ENCODE data around the gene SYT8.
A peak's percentile ranks its signal among the peaks of the same experiment; 100 is the strongest.

Gene SYT8

GRCh38 chr11:1860108-1860507 lies 25.3 kb downstream of the SYT8 start:
- DNase-seq (ENCODE audit: low read depth), result no peak

- DNase-seq (ENCODE audit: low read depth), result no peak
These were observed 26.9 kb downstream of the SYT8 start for GRCh38 chr11:1861435-1862411.

- DNase-seq (ENCODE audit: low read depth), result no peak
These were observed 28.0 kb downstream of the SYT8 start for GRCh38 chr11:1862588-1863351.

- no peak for DNase-seq (ENCODE audit: low read depth)
These were observed 28.8 kb downstream of the SYT8 start for GRCh38 chr11:1863352-1864216.

- DNase-seq (ENCODE audit: low read depth), result no peak
These were observed 29.4 kb downstream of the SYT8 start for GRCh38 chr11:1864231-1864630.

- DNase-seq (ENCODE audit: low read depth), result no peak
These were observed 30.3 kb downstream of the SYT8 start for GRCh38 chr11:1864831-1865665.

- DNase-seq (ENCODE audit: low read depth), result no peak
These were observed 31.4 kb downstream of the SYT8 start for GRCh38 chr11:1866226-1866625.

- no peak for DNase-seq (ENCODE audit: low read depth)
These were observed 32.0 kb downstream of the SYT8 start for GRCh38 chr11:1866776-1867175.

- DNase-seq (ENCODE audit: low read depth), result no peak
These were observed 32.6 kb downstream of the SYT8 start for GRCh38 chr11:1867381-1867780.

- no peak for DNase-seq (ENCODE audit: low read depth)
These were observed 33.4 kb downstream of the SYT8 start for GRCh38 chr11:1868056-1868635.

- DNase-seq (ENCODE audit: low read depth), result no peak
These were observed 34.0 kb downstream of the SYT8 start for GRCh38 chr11:1868636-1869291.

- DNase-seq (ENCODE audit: low read depth), result no peak
These were observed 34.9 kb downstream of the SYT8 start for GRCh38 chr11:1869427-1870325.

- DNase-seq (ENCODE audit: low read depth), result no peak
These were observed 35.5 kb downstream of the SYT8 start for GRCh38 chr11:1870326-1870696.

- peak; percentile 42 for DNase-seq (ENCODE audit: low read depth)
These were observed 36.1 kb downstream of the SYT8 start for GRCh38 chr11:1870721-1871466.

- DNase-seq (ENCODE audit: low read depth), result no peak
These were observed 36.7 kb downstream of the SYT8 start for GRCh38 chr11:1871531-1871930.

GRCh38 chr11:1872267-1872985 lies 37.6 kb downstream of the SYT8 start:
- no peak for DNase-seq (ENCODE audit: low read depth)

- no peak for DNase-seq (ENCODE audit: low read depth)
These were observed 38.4 kb downstream of the SYT8 start for GRCh38 chr11:1873048-1873812.
